HG02943 (cell line): ENCODE data around the gene PDHX.

Experiments
- ATAC-seq: cut with Tn5 transposase; IDR thresholded peaks from one replicate; pipeline ENCODE4 v1.9.1; 2021; ENCODE audit warnings: mild to moderate bottlenecking, low read depth, moderate library complexity; ENCODE audit not compliant: unreplicated experiment

PDHX gene

GRCh38 chr11:34948696-34949095 is 32.3 kb downstream of the PDHX start:
- no peak for ATAC-seq

DNA sequence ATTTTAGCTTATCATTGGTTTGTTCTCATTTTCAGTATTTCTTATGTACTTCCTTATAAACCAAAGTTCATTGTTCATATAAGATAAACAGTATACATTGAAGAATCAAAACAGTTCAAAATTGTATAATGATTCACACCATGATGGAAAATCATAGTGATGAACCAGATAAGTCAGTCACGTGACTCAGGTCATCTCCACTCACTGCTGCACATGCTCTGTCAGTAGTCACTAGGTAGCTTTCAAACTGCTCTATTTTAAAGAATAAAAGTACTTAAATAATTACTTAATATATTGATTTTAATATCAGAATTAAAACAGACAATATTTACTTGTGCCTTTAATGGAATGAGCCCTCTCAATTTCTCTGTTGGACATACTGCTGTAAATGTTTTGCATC is 37.5 kb downstream of the PDHX start:
- no peak for ATAC-seq

DNA sequence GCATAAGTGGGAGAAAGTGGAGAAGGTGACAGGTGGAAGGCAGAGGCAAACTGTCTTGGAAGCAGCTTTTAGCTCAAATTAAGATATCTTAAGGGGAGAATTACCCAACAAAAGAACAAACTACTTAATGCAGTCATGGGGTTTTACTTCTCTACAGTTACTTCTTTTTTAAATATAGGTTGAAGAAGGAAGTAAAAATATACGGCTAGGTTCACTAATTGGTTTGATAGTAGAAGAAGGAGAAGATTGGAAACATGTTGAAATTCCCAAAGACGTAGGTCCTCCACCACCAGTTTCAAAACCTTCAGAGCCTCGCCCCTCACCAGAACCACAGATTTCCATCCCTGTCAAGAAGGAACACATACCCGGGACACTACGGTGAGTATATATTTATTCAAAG is 40.8 kb downstream of the PDHX start:
- ATAC-seq, result no peak

GRCh38 chr11:34957606-34958005 is 41.2 kb downstream of the PDHX start:
- ATAC-seq, result no peak

DNA sequence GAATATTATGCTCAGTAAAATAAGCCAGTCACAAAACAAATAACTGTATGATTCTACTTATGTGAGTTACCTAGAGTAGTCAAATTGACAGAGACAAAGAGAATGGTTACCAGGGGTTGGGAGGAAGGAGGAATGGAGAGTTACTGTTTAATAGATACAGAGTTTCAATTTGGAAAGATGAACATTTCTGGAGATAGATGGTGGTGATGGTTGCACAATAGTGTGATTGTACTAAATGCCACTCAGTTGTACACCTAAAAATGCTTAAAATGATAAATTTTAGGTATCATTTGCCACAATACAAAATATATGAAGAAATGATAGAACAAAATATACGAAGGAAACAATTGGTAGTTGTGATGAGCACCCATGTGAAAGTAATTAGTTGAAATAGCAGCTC is 43.4 kb downstream of the PDHX start:
- no peak for ATAC-seq

GRCh38 chr11:34960277-34960676 is 43.9 kb downstream of the PDHX start:
- ATAC-seq, result no peak

- ATAC-seq, result no peak
Observed at GRCh38 chr11:34962034-34962433, 45.6 kb downstream of the PDHX start.

GRCh38 chr11:34963351-34963750 is 46.9 kb downstream of the PDHX start:
- ATAC-seq, result no peak

- ATAC-seq, result no peak
Observed at GRCh38 chr11:34964610-34965331, 48.4 kb downstream of the PDHX start.

DNA sequence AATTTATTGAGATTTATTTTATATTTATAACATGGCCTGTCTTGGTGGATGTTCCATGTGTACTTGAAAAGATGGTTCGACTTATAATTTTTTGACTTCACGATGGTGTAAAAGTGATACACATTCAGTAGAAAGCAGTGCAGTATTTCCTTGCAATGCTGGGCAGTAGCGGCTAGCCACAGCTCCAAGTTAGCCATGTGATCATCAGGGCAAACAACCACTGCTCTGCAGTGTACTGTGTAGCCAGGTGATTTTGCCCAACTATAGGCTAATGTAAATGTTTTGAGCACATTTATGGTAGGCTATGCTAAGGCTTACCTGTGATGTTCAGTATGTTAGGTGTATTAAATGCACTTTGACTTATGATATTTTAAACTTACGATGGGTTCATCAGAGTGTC is 52.4 kb downstream of the PDHX start:
- no peak for ATAC-seq

GRCh38 chr11:34970033-34970432 is 53.6 kb downstream of the PDHX start:
- ATAC-seq, result no peak

GRCh38 chr11:34970480-34970879 is 54.1 kb downstream of the PDHX start:
- no peak for ATAC-seq

- ATAC-seq, result no peak
Observed at GRCh38 chr11:34971928-34972327, 55.5 kb downstream of the PDHX start.

DNA sequence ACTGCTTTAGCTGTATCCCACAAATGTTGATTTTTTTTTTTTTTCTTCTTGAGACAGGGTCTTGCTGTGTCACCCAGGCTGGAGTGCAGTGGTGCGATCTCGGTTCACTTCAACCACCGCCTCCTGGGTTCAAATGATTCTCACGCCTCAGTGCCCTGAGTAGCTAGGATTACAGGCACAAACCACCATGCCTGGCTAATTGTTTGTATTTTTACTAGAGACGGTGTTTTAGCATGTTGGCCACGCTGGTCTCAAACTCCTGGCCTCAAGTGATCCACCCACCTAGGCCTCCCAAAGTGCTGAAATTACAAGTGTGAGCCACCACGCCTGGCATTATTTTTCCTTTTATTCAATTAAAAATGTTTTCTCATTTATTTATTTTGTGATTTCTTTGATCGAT is 55.9 kb downstream of the PDHX start:
- no peak for ATAC-seq

GRCh38 chr11:34972892-34973291 is 56.5 kb downstream of the PDHX start:
- no peak for ATAC-seq

GRCh38 chr11:34975482-34975881 is 59.1 kb downstream of the PDHX start:
- ATAC-seq, result no peak

- ATAC-seq, result no peak
Observed at GRCh38 chr11:34976496-34977088, 60.2 kb downstream of the PDHX start.

DNA sequence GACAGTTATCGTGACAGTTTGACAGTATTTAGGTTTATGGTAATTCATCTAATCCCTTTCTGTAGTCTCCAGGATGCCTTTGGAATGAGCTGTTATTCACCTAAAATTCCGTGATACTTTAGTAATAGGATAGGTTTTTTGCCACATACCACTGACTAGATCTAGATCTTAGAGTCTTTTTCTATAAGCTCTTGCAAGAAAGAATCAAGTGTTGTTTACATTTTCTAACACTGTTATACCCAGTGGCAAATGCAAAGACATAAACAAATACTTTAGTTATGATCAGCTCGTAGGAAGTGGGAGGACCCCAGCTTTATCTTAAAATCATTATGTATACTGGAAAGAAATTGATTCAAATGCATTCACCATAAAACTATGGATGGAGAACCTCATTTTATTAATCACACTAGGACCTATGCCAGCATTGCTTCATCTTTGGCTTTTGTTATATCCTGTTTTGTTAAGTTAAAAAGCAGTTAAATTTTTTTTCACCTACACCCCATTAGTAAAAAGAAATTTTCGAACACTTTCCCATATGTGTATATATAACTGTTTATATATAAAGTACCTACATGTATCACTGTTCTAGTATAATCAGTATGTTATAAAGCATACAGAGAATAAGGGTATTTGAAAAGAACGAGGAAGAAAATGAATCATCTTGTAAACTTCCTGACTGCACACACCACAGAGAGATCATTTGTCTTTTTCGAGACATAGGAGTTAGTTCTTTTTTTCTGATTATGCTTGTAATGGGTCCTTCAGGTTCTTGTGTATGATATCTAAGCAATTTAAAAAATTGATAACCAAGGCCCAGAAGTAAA is 60.9 kb downstream of the PDHX start:
- no peak for ATAC-seq

- no peak for ATAC-seq
Observed at GRCh38 chr11:34978236-34979191, 62.1 kb downstream of the PDHX start.

GRCh38 chr11:34984514-34984913 is 68.1 kb downstream of the PDHX start:
- no peak for ATAC-seq
